ENCODE data around the gene SEZ6L.

DNA sequence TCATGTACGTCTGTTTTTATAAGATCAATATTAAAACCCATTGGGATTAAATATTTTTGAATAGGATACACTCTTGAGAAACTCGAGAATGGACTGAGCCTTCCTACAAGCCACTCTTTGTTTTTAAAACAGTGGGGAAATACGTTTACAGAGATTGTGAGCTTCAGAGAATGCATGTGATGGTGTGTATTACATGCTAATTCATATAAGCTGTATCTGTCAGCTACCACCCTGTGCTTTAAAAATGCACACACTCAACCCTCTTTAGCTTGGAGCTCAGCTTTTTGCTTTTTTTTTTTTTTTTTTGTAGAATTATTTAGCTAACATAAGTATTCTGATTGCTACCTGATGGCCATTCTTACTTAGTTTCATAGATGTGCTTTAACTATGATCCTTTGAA is 213.5 kb downstream of the SEZ6L start:
- TF ChIP-seq EP300 (IDR thresholded peaks at IDR 0.05) (no peak), CTCF (IDR thresholded peaks at IDR 0.05) (no peak), POLR2AphosphoS5 (IDR thresholded peaks at IDR 0.05) (no peak), POLR2A (IDR thresholded peaks at IDR 0.05; ENCODE audit: low read depth) (no peak)
